Measurements from ENCODE around the gene TRPC3. TPM values are rescaled to one million over a fixed set of nuclear protein-coding genes. Genes with fewer than 3 reads are reported as not detected.

The TRPC3 gene
- total RNA-seq, 4 donors from 2014 or later, result 0.18 to 0.80 (median 0.28) TPM

GRCh38 chr4:121846662-121847061, 105.2 kb downstream of the TRPC3 start:
- Histone ChIP-seq H3K36me3 (peaks cover 64% of the 10 kb centered on the region), H3K4me1 (no peaks in the 10 kb centered on the region), H3K27me3 (no peaks in the 10 kb centered on the region), H3K27ac (no peak overlapping the region), H3K9me3 (no peaks in the 10 kb centered on the region), H3K4me3 (no peak overlapping the region)
- no peak for DNase-seq (ENCODE audit: low spot score in 2 of 2)
- TF ChIP-seq POLR2A (IDR thresholded peaks at IDR 0.05) (no peak), EP300 (IDR thresholded peaks at IDR 0.05) (no peak)
- 85% methylated on average over 6 of the region's 6 CpGs for WGBS

GRCh38 chr4:121842862-121843261, 109.0 kb downstream of the TRPC3 start:
- H3K36me3 ChIP-seq, result peaks cover 74% of the 10 kb centered on the region
- WGBS, result 93% methylated on average over 4 of the region's 4 CpGs

GRCh38 chr4:121838136-121838535, 113.7 kb downstream of the TRPC3 start:
- Histone ChIP-seq H3K4me3 (no peak overlapping the region), H3K36me3 (peaks cover 66% of the 10 kb centered on the region), H3K4me1 (no peaks in the 10 kb centered on the region), H3K9me3 (no peaks in the 10 kb centered on the region), H3K27ac (no peak overlapping the region), H3K27me3 (no peaks in the 10 kb centered on the region)
- TF ChIP-seq CTCF (IDR thresholded peaks at IDR 0.05), result no peak
- no peak for TF ChIP-seq POLR2A (IDR thresholded peaks at IDR 0.05)
- no peak for TF ChIP-seq POLR2AphosphoS5 (IDR thresholded peaks at IDR 0.05)
- no peak for TF ChIP-seq EP300 (IDR thresholded peaks at IDR 0.05)
- no peak for DNase-seq (ENCODE audit: low spot score in 2 of 2)

More at GRCh38 chr4:121842862-121843261, 109.0 kb downstream of the TRPC3 start:
- no peak for DNase-seq (ENCODE audit: low spot score in 2 of 2)
- Histone ChIP-seq H3K27ac (no peak overlapping the region), H3K27me3 (no peaks in the 10 kb centered on the region), H3K4me3 (no peak overlapping the region), H3K9me3 (no peaks in the 10 kb centered on the region), H3K4me1 (no peaks in the 10 kb centered on the region)
- TF ChIP-seq POLR2A (IDR thresholded peaks at IDR 0.05) (no peak), CTCF (IDR thresholded peaks at IDR 0.05) (no peak), POLR2AphosphoS5 (IDR thresholded peaks at IDR 0.05) (no peak), EP300 (IDR thresholded peaks at IDR 0.05) (no peak)

- Histone ChIP-seq H3K9me3 (no peaks in the 10 kb centered on the region), H3K4me3 (no peak overlapping the region), H3K27ac (no peak overlapping the region), H3K36me3 (peaks cover 60% of the 10 kb centered on the region), H3K27me3 (no peaks in the 10 kb centered on the region), H3K4me1 (peaks cover 2% of the 10 kb centered on the region)
- DNase-seq (ENCODE audit: low spot score in 2 of 2), result no peak
- TF ChIP-seq POLR2A (IDR thresholded peaks at IDR 0.05), result no peak
- no peak for TF ChIP-seq EP300 (IDR thresholded peaks at IDR 0.05)
- TF ChIP-seq POLR2AphosphoS5 (IDR thresholded peaks at IDR 0.05), result no peak
- TF ChIP-seq CTCF (IDR thresholded peaks at IDR 0.05), result no peak
- 78% methylated on average over 5 of the region's 5 CpGs for WGBS
These were observed 122.3 kb downstream of the TRPC3 start for GRCh38 chr4:121829511-121829910.

Other genes starting within 250 kb of the TRPC3 start
- gene SMIM43, start 186.9 kb downstream of the TRPC3 start, total RNA-seq, result not detected
- gene EXOSC9, start 150.7 kb downstream of the TRPC3 start, total RNA-seq, result 10 to 100 TPM; 23.6 to 33.9 (median 25.4) TPM
- gene CCNA2, start 128.2 kb downstream of the TRPC3 start, total RNA-seq, result 1 to 10 TPM; 4.8 to 8.8 (median 6.1) TPM
- gene BBS7, start 81.6 kb downstream of the TRPC3 start, total RNA-seq, result 10 to 100 TPM in 3 of 4 donors, 1 to 10 TPM in 1; 6.3 to 18.0 (median 13.7) TPM
- gene BLTP1, start 200.3 kb upstream of the TRPC3 start, total RNA-seq, result 100 to 1,000 TPM in 1 of 4 donors, 10 to 100 TPM in 3; 58.7 to 167 (median 82.8) TPM